Mesenchymal stem cell (in vitro differentiated cells and primary cell): ENCODE results near the gene KRT4. TPM values are rescaled to one million over a fixed set of nuclear protein-coding genes. Genes with fewer than 3 reads are reported as not detected.

ENCODE experiments used
- DNase-seq: peaks from one replicate; pipeline ENCODE4 v3.0.0-alpha.2; 2013
- H2AFZ ChIP-seq: one replicate; pipeline ENCODE4 v1.6.1; 2013; ENCODE audit warnings: low read depth, mild to moderate bottlenecking, control low read depth, inconsistent platforms, low read length, moderate library complexity
- H2AK5ac ChIP-seq: 2 replicates; pipeline ENCODE4 v1.6.1; 2013; ENCODE audit warnings: low read length, moderate library complexity, mild to moderate bottlenecking, inconsistent platforms; ENCODE audit not compliant: severe bottlenecking
- H2BK120ac ChIP-seq: one replicate; pipeline ENCODE4 v1.6.1; 2013; ENCODE audit warnings: low read depth, mild to moderate bottlenecking, inconsistent platforms, low read length, moderate library complexity
- H2BK12ac ChIP-seq, 2 experiments: one replicate each; pipeline ENCODE4 v1.6.1; 2013; ENCODE audit warnings: inconsistent platforms in 2 of 2, low read length in 2 of 2, mild to moderate bottlenecking in 2 of 2, moderate library complexity in 2 of 2, control low read depth in 1 of 2
- H2BK15ac ChIP-seq: one replicate; pipeline ENCODE4 v1.6.1; 2013; ENCODE audit warnings: mild to moderate bottlenecking, low read depth, inconsistent platforms; ENCODE audit not compliant: poor library complexity, severe bottlenecking
- H2BK5ac ChIP-seq: 2 replicates; pipeline ENCODE4 v1.6.1; 2013; ENCODE audit warnings: low read depth, mild to moderate bottlenecking, low read length, control low read depth, inconsistent platforms; ENCODE audit not compliant: poor library complexity, severe bottlenecking
- H3K14ac ChIP-seq, 2 experiments: one replicate each; pipeline ENCODE4 v1.6.1; 2013; ENCODE audit warnings: inconsistent platforms in 2 of 2, low read length in 2 of 2, control low read depth in 1 of 2, mild to moderate bottlenecking in 1 of 2, moderate library complexity in 1 of 2
- H3K18ac ChIP-seq, 2 experiments: one replicate each; pipeline ENCODE4 v1.6.1; 2013; ENCODE audit warnings: inconsistent platforms in 2 of 2, low read length in 2 of 2, control low read depth in 1 of 2, low read depth in 1 of 2, mild to moderate bottlenecking in 1 of 2
- H3K23ac ChIP-seq, 2 experiments: one replicate each; pipeline ENCODE4 v1.6.1; 2013; ENCODE audit warnings: inconsistent platforms in 2 of 2, low read length in 2 of 2, mild to moderate bottlenecking in 2 of 2, moderate library complexity in 2 of 2, control low read depth in 1 of 2
- H3K27ac ChIP-seq: 2 replicates; pipeline ENCODE4 v1.5.1; 2013; ENCODE audit warnings: mild to moderate bottlenecking, moderate library complexity, low read length, control low read depth, inconsistent platforms; ENCODE audit not compliant: poor library complexity, severe bottlenecking
- H3K27me3 ChIP-seq, 2 experiments: 2 replicates each; pipeline versions ENCODE4 v1.6.1 to v1.7.0; 2013; ENCODE audit warnings: low read length in 2 of 2, mild to moderate bottlenecking in 2 of 2, moderate library complexity in 2 of 2, control low read depth in 1 of 2, inconsistent platforms in 1 of 2; ENCODE audit not compliant: control insufficient read depth in 1 of 2, insufficient read depth in 1 of 2
- H3K36me3 ChIP-seq, 2 experiments: 2 replicates each; pipeline versions ENCODE4 v1.6.1 to v1.7.0; 2013; ENCODE audit warnings: low read length in 2 of 2, control low read depth in 1 of 2, inconsistent platforms in 1 of 2, low read depth in 1 of 2, mild to moderate bottlenecking in 1 of 2; ENCODE audit not compliant: insufficient read depth in 2 of 2, control insufficient read depth in 1 of 2
- H3K4ac ChIP-seq, 2 experiments: one replicate each; pipeline ENCODE4 v1.6.1; 2013; ENCODE audit warnings: inconsistent platforms in 2 of 2, low read length in 2 of 2, mild to moderate bottlenecking in 2 of 2, moderate library complexity in 2 of 2, control low read depth in 1 of 2, low read depth in 1 of 2
- H3K4me1 ChIP-seq: 2 replicates; pipeline ENCODE4 v1.6.1; 2013; ENCODE audit warnings: low read depth, low read length, control low read depth; ENCODE audit not compliant: control insufficient read depth, insufficient read depth
- H3K4me2 ChIP-seq: 2 replicates; pipeline ENCODE4 v1.6.1; 2013; ENCODE audit warnings: low read length, mild to moderate bottlenecking, inconsistent platforms; ENCODE audit not compliant: poor library complexity, severe bottlenecking
- H3K4me3 ChIP-seq, 2 experiments: 2 replicates each; pipeline versions ENCODE4 v1.5.1 to v1.7.0; 2013; ENCODE audit warnings: low read length in 2 of 2, mild to moderate bottlenecking in 2 of 2, control low read depth in 1 of 2, low read depth in 1 of 2; ENCODE audit not compliant: insufficient read depth in 1 of 2
- H3K79me1 ChIP-seq: replicated peaks from 2 replicates; pipeline ENCODE4 v1.6.1; 2013; ENCODE audit warnings: mild to moderate bottlenecking, control low read depth, low read length, inconsistent platforms; ENCODE audit not compliant: poor library complexity, severe bottlenecking
- H3K9ac ChIP-seq: 2 replicates; pipeline ENCODE4 v1.7.0; 2013; ENCODE audit warnings: mild to moderate bottlenecking, low read length, moderate library complexity
- H3K9me3 ChIP-seq: 2 replicates; pipeline ENCODE4 v1.7.0; 2013; ENCODE audit warnings: mild to moderate bottlenecking, low read length; ENCODE audit not compliant: control insufficient read depth
- H4K8ac ChIP-seq: one replicate; pipeline ENCODE4 v1.6.1; 2013; ENCODE audit warnings: inconsistent platforms, mild to moderate bottlenecking, low read length, moderate library complexity
- H4K91ac ChIP-seq: one replicate; pipeline ENCODE4 v1.6.1; 2013; ENCODE audit warnings: mild to moderate bottlenecking, low read length, inconsistent platforms
- WGBS: methylation state at CpG from one replicate; pipeline ENCODE4 v1.1.7; 2013; ENCODE audit warnings: mixed read lengths; 5-methylcytosine and 5-hydroxymethylcytosine counted together
- small RNA-seq: library from polyadenylated mRNA; stranded (forward); fragments of <200 nt; extraction: miRNeasy Mini kit (QIAGEN cat#:217004); gene quantifications from one replicate; pipeline ENCODE3, GENCODE V24; 2013; ENCODE audit warnings: low read depth

KRT4 gene

DNA sequence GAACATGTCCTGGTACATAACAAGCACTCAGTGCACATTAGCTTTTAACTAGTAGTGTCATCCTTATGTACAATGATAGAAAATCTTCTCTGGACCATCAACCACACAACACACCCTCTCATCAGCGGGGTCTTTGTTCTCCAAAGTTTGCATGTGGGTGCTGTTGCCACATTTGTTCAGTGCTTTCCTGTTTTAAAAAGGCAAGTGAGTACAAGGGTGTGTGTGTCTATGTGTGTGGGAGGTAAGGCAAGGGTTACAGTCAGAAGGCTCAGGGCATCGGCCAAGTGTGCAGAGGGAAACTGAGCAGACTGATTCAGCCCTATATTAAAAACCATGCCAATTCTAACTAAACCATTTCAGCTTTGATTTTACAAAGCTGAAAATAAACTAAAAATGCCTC lies 54.7 kb downstream of the KRT4 start:
- Histone ChIP-seq H3K9ac (no peak overlapping the region), H3K4me3 (no peak overlapping the region), H2BK15ac (no peak overlapping the region), H3K4me1 (no peaks in the 10 kb centered on the region), H2BK120ac (no peak overlapping the region), H3K23ac (no peak overlapping the region), H3K4me2 (no peak overlapping the region), H3K9me3 (peaks cover 38% of the 10 kb centered on the region), H2BK5ac (no peak overlapping the region), H2AK5ac (no peak overlapping the region), H3K27ac (no peak overlapping the region), H3K14ac (no peak overlapping the region), H3K27me3 (peaks cover 18 to 54% of the 10 kb centered on the region in 2 experiments), H2BK12ac (no peak overlapping the region), H3K36me3 (no peaks in the 10 kb centered on the region), H3K4ac (no peak overlapping the region), H3K79me1 (no peaks in the 10 kb centered on the region), H3K18ac (no peak overlapping the region), H4K8ac (no peak overlapping the region), H2AFZ (no peak overlapping the region), H4K91ac (no peak overlapping the region)
- 0% methylated on average over 2 of the region's 2 CpGs for WGBS
- DNase-seq: no peak

DNA sequence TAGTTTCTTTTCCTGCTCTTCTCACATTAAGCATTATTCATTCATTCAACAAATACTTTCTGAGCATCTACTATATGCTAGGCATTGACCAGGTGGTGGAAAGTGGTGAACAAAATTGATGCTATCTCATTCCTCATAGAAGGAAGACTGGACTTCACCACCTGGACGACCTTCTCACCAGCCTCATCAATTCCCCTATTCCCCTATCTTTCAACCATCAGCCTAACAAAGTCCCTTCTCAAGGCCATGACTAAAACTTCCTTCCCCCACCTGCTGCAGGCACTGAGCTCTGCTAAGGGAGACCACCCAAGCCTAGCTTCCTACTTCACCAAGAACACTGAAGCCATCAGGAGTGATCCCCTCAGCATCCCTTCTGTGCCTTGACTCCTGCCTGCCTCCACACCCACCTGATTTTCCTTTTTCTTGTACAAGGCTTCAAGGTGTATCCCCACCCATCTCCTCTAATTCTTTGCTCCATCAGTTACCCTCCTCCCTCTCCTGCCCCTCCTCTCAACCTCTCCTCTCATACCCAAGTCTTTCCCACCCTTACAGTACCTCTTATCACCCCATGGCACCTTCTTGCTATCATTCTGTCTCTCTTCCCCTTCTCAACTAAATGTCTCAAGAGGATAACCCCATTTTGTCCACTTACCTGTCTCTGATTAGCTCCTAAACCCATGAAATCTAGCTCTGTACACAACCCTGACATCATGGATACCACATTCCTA lies 56.3 kb downstream of the KRT4 start:
- Histone ChIP-seq H2AK5ac (no peak overlapping the region), H2AFZ (no peak overlapping the region), H4K91ac (no peak overlapping the region), H3K27me3 (peaks cover 18 to 47% of the 10 kb centered on the region in 2 experiments), H3K18ac (no peak overlapping the region), H3K23ac (no peak overlapping the region), H2BK120ac (no peak overlapping the region), H3K36me3 (no peaks in the 10 kb centered on the region), H3K27ac (no peak overlapping the region), H3K14ac (no peak overlapping the region), H4K8ac (no peak overlapping the region), H2BK15ac (no peak overlapping the region), H3K4me1 (no peaks in the 10 kb centered on the region), H3K9ac (no peak overlapping the region), H3K4ac (no peak overlapping the region), H3K4me3 (no peak overlapping the region), H2BK12ac (no peak overlapping the region), H3K4me2 (no peak overlapping the region), H2BK5ac (no peak overlapping the region), H3K79me1 (no peaks in the 10 kb centered on the region), H3K9me3 (peaks cover 36% of the 10 kb centered on the region)
- 4% methylated on average over 1 of the region's 1 CpG for WGBS
- no peak for DNase-seq

Small RNAs within 50 kb of the gene (small RNA-seq; reads per million reads assigned to genes)
- not detected for gene AC107016.2
